ENCODE data around the gene ADGRG2. TPM values are rescaled to one million over a fixed set of nuclear protein-coding genes. Genes with fewer than 3 reads are reported as not detected.
"Not testable (repeated sequence)": the region's sequence is repeated elsewhere in the genome, so short reads cannot be mapped to it uniquely, and the experiment has no call there.

The ADGRG2 gene
- total RNA-seq, 1 donor from 2014 or later, result 1.9 TPM

GRCh38 chrX:18998653-18999052, 123.6 kb downstream of the ADGRG2 start:
- no peak for DNase-seq (ENCODE audit: low spot score)

DNA sequence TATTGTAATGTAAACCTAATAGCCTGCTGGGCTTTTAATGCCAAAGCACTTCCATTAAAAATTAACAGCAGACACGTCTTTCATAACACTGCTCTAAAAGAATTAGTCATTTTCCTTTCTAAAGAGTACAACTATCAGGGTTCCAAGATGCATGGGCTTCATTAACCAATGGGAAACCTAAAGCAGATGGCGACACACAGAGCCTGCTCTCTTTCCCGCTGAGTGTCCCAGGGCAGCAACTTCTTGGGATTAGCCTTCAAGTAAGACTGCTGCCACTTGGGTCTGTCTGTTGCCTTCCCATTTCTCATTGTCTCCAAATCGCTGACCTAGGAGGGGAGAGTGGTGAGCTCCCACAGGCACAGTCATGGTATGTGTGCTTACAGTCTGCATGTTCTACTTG, 124.4 kb downstream of the ADGRG2 start:
- no peak for DNase-seq (ENCODE audit: low spot score)

GRCh38 chrX:18996536-18996935, 125.7 kb downstream of the ADGRG2 start:
- no peak for DNase-seq (ENCODE audit: low spot score)

- DNase-seq (ENCODE audit: low spot score), result no peak
These were observed 127.0 kb downstream of the ADGRG2 start for GRCh38 chrX:18995221-18995620.

DNA sequence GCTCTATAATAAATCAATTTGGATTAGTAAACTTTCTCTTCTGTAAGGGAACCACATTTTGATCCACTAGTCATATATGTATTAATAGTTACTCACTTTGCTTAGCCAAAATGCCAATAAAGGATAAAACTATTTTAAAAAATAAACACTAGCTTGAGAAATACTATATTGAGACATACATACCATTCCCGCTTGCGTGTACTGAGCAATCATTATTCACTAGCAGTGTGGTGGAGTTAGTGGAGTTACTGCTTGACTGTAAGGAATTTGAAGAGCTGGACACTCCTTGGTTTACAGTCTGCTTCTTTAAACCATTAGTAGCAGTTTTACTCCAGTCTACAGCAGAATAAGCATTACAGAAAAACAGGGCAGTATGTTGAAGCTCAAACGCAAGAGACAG, 127.6 kb downstream of the ADGRG2 start:
- DNase-seq (ENCODE audit: low spot score), result no peak

- DNase-seq (ENCODE audit: low spot score), result no peak
These were observed 129.4 kb downstream of the ADGRG2 start for GRCh38 chrX:18992829-18993228.

GRCh38 chrX:18985186-18985435, 137.2 kb downstream of the ADGRG2 start:
- DNase-seq (ENCODE audit: low spot score), result no peak

DNA sequence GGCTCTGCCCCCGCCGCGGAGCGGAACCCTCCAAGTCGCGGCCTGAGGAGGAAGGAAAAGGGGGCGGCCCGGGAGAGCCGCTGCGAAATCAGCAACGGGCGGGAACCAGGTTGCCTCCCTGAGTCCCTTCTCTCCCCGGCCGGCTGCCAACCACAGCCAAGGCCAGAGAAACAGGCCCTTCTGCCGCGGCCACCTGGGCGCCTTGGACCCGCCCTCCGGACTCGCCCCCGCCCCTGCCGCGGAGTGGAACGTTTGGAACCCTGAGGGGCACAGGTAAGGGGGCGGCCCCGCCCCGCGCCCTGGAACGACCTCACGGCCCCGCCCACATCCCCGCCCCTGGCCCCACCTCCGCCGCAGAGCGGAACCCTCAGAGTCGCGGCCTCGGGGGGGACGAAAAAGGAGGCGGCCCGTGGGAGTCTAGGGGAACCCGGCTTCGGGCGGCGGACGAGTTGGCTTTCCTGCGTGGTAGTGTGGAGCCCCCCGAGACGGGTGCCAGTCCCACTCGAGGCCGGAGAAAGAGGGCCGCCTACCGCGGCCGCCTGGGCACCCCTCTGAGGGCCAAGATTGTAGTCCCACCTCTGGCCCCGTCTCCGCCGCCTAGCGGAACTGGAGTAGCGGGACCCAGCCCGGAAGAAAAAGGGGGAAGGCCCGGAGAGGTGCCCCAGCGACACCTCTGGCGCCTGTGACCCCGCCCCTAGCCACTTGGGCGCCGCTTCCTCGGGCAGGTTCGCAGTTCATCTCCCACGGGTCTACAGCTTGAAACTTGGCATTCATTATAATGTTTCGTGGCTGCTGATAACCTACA, 137.7 kb downstream of the ADGRG2 start:
- peak; percentile 84 for DNase-seq (ENCODE audit: low spot score)

- DNase-seq (ENCODE audit: low spot score), result no peak
These were observed 138.4 kb downstream of the ADGRG2 start, which contains the start of gene PHKA2 for GRCh38 chrX:18983666-18984380. Gene PHKA2, minus strand, starts transcription at chrX:18984114. Its CDS starts 182 bp downstream, at chrX:18983932.

GRCh38 chrX:18981124-18981807, 141.0 kb downstream of the ADGRG2 start:
- DNase-seq (ENCODE audit: low spot score), result no peak

GRCh38 chrX:18980262-18980661, 142.0 kb downstream of the ADGRG2 start:
- not testable (repeated sequence) for DNase-seq (ENCODE audit: low spot score)

DNA sequence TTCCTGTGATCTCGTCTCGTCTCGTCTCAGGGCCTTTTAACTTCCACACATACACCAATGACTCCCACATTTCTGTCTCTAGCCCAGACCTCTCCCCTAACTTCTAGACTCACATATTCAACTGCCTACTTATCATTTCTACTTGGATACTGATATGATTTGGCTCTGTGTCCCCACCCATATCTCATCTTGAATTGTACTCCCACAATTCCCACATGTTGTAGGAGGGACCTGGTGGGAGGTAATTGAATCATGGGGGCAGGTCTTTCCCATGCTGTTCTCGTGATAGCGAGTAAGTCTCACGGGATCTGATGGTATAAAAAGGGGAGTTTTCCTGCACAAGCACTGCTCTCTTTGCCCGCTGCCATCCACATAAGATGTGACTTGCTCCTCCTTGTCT, 147.3 kb downstream of the ADGRG2 start:
- no peak for DNase-seq (ENCODE audit: low spot score)

DNA sequence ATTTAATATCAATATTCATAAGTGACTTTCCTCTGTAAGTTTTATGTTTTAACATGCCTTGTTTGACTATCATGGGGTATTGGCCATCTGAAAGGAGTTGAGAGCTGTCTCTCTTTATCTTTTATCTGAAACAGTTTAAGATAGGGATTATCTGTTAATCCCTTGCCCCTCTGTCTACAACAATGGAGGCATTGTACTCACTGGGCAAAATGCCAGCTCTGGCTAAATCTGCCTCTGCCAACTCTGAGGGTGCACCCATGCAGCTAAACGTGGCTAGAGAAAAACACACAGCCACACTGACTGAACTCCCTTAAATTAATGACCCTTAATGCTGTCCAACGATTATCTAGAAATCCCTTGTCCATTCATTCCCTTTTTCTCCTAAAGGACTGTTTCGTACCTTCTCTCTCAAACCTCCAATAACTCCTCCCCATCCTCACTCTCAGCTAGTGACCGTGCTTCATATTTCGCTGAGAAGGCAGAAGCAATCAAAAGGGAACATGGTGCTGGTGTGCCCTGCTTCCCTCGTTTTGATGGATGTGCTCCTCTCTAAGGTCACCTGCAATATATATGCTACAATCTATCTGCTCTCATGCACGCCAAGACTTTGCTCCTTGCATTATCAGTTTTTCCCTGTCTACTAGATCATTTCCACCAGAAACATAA, 148.6 kb downstream of the ADGRG2 start:
- DNase-seq (ENCODE audit: low spot score), result no peak

- no peak for DNase-seq (ENCODE audit: low spot score)
These were observed 150.8 kb downstream of the ADGRG2 start for GRCh38 chrX:18971506-18971905.

DNA sequence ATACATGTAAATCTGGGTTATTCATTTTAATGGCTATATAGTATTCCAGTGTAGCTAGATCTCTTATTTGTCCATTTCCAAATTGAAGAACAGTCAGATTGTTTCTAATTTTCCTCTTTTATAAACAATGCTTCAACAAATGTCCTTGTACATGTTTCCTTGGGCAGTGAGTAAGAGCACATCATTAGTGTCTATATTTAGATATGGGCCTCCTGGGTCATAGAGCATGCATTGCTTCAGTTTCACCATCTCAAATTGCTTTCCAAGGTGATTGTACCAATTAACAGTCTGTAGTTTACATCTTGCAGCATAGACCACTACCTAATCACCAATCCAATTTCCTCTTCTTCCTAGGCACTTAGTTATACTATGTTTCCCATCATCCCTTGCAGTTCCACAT, 151.8 kb downstream of the ADGRG2 start:
- DNase-seq (ENCODE audit: low spot score), result no peak

- DNase-seq (ENCODE audit: low spot score), result no peak
These were observed 155.6 kb downstream of the ADGRG2 start for GRCh38 chrX:18966624-18967023.

- DNase-seq (ENCODE audit: low spot score), result no peak
These were observed 157.4 kb downstream of the ADGRG2 start for GRCh38 chrX:18964901-18965300.

DNA sequence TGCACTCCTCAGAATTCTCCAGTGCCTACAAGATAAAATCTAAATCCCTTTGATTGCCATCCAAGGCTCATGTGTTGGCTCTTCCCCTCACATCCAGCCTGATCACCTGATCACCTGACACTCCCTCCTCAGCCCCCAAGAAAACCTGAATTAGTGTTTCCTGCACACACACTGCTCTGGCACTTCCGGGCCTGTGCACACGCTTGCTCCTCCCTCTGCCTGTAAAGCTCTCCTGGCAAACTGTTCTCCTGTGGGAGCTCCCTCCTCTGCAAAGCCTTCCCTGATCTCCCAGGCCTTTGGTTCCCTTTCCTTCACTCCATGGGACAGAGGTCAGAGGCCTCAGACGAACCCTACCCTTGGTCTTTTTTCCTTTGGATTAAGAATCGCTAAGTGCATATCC, 158.2 kb downstream of the ADGRG2 start:
- no peak for DNase-seq (ENCODE audit: low spot score)

DNA sequence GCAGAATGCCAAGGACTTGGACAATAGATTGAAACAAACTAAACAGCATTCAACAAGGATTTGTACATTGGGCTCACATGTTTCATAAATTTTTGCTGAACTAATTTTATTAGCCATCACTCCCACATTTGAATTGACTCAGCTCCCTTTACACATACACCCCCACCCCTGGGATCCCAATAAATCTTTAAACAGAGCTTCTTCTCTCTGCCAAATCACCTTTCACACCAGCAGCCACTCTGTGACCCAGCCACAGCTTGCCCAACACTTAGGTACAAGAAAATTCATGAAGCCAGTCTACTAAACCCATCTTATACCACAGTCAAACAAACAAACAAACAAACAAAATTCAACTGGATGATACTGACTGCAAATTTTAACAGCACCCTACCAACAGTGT, 159.9 kb downstream of the ADGRG2 start:
- no peak for DNase-seq (ENCODE audit: low spot score)

GRCh38 chrX:18961686-18962085, 160.6 kb downstream of the ADGRG2 start:
- no peak for DNase-seq (ENCODE audit: low spot score)

DNA sequence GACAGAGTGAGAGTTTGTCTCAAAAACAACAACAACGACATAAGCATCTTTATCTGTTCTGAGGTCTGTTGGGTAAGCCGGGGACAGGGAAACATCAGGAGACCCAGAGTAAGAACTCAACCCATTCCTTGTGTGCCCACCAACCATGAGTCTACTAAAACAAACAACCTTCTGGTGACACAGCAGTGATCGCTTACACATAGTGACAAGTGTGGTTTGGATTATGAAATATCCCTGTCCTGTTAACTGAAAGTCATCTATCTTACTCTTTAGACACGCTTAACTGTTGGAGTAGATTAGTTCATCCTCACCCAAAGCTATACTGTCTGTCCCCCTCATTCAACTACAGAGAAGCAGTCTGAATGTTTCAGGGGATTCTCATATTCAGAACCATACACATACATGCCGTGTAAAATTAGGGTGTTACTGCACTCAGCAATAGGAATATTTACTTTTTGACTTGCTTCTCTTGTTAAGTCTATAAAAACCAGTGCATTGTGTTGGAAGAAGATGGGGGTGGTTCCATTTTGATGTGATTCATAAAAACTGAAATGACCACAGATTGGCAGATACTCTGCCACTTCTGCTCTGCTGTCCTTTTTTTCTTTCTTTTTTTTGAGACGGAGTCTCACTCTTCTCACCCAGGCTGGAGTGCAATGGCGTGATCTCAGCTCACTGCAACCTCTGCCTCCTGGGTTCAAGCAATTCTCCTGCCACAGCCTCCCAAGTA, 165.8 kb downstream of the ADGRG2 start:
- no peak for DNase-seq (ENCODE audit: low spot score)

GRCh38 chrX:18955676-18956075, 166.6 kb downstream of the ADGRG2 start:
- no peak for DNase-seq (ENCODE audit: low spot score)
